NT2/D1 (cell line): ENCODE results near the gene EPB41L4A.

Source experiments
- SUZ12 ChIP-seq: IDR thresholded peaks from 2 replicates; pipeline ENCODE4 v1.6.1; 2011; ENCODE audit not compliant: insufficient read length, insufficient read depth; ENCODE audit errors: extremely low read depth
- YY1 ChIP-seq: IDR thresholded peaks from 2 replicates; pipeline ENCODE4 v1.6.1; 2011; ENCODE audit not compliant: insufficient read length, insufficient read depth
- ZNF274 ChIP-seq: IDR thresholded peaks from 2 replicates; pipeline ENCODE4 v1.6.1; 2011; ENCODE audit warnings: mild to moderate bottlenecking, low read depth, low read length

DNA sequence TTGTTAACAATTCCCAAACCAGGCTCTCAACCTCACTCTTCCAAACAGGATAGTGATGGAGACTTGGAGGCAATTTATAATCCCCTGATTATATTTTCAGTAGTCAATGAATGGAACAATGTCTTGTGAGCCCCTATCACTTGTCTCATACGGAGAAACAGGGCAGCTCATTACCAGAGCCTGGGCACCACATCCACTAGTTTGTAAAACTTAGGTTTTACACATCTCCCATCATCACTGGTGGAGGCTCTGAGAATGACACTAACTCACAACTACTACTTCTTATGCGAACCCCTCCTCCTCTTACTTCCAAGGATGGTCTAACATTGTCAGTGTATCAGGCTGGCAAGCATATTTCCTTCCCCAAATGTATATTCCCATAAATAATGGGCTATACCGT, 253.7 kb downstream of the EPB41L4A start:
- TF ChIP-seq SUZ12: no peak
- no peak for TF ChIP-seq ZNF274
- TF ChIP-seq YY1: no peak
